Left renal pelvis (tissue), 4 donors: Measurements from ENCODE around the gene SDK2. TPM values are rescaled to one million over a fixed set of nuclear protein-coding genes. Genes with fewer than 3 reads are reported as not detected.
A peak's percentile ranks its signal among the peaks of the same experiment; 100 is the strongest.

Source experiments
- DNase-seq, 4 donors: peaks; one replicate each; pipeline ENCODE4 v3.0.0-alpha.2; 2013; ENCODE audit warnings: low read depth in 4 of 4, low spot score in 3 of 4
- polyA plus RNA-seq, 4 donors: library from polyadenylated mRNA; unstranded; fragments of 120-200 nt; gene quantifications; one replicate each; pipeline ENCODE4 v1.2.1, GENCODE V29; 2013; ENCODE audit not compliant: insufficient read length in 4 of 4

Gene SDK2
- polyA plus RNA-seq, 4 donors = 6.8 to 9.6 (median 9.3) TPM

DNA sequence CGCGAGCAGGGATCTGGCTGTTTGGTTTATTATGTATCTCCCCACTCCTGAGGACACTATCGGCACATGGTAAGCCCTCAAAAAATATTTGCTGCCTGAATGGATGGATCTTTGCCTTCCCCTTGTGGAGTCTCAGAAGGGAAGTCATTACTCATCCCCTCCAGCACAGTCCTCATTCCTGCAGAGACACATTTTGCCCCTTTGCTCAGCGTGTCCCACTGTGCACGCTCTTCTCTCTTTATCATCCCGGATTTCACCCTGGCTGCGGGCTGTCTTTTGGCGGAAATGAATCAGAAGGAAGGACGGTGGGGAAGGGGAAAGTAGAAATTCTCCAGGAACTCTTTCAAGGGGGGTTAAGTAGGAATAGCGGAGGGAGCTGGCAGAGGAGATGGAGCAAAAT, 207.3 kb downstream of the SDK2 start:
- DNase-seq = no peak

DNA sequence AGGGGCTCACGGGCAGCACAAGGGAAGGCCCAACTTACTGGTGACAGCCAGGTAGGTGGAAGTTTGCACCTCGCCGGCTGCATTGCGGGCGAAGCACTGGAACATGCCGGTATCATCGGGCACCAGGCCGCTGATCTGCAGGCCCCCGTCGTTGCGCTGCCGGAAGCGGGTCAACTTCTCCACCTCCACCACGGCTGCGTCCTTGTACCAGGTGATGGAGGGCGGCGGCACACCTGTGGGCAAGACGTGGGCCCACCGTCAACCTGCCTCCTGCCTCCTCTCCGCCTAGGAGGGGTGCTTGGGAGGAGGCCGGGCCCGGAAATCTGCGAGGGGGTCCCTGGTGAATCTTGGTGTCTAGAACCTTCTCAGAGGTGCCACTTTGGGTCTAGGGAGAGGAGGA, 208.8 kb downstream of the SDK2 start:
- DNase-seq = no peak

DNA sequence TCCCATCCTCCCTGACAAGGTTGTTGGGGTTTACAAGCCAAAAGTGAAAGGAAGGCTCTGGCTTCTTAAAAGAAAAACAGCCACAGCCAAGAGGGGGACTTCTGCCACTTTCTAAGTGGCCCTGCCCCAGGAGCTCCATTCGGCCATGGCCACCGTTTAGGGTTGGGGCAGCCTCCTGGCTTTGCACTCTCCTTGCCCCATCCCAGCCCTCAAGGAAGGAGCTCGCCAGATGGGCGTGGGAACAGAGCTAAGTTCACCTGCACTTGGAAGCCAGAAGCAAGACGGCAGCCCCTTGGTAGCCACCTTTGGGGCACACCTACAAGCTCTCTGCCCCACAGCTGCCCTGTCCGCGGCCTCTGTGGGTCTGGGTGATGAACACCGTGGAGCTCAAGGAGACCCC, 210.1 kb downstream of the SDK2 start:
- DNase-seq = no peak

DNA sequence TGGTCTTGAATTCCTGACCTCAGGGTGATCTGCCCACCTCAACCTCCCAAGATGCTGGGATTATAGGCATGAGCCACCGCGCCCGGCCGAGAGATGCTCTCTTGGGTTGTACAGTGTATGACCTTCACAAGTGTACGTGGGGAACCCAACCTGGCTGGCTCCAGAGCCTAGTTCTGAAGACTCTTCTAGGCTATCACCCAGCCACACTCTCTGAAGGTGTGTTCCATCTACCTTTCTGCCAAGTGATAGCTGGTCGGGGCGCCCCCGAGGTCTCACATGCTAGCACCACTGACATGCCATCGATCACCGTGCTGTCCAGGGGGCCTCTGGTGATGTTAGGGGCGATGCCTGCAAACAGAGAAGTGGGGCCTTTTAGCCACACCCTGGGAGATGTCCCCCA, 210.7 kb downstream of the SDK2 start:
- DNase-seq = no peak

DNA sequence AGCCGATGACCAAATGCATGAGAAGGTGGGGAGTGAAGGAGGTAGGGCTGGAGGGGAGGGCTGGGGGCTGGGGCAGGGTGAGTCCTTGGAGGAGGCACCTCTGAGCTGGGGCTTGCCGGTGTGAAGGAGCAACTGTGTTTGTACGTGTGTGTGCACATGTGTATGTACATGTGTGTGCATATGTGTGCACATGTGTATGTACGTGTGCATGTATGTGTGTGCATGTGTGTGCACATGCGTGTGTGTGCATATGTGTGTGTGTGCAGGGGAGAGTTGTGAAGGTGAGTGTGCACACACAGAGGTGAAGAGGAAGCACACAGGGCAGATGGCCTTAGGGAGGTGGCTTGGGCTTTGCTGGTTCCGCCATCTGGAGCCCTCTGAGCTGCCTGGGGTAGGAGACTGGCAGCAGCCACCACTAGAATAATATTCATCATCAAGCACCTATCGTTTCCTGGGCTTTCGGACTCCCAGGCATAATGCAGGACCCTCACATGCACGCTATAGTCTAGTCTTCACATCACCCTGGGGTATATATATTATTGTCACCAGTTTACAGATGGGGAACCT, 211.5 kb downstream of the SDK2 start:
- no peak for DNase-seq

DNA sequence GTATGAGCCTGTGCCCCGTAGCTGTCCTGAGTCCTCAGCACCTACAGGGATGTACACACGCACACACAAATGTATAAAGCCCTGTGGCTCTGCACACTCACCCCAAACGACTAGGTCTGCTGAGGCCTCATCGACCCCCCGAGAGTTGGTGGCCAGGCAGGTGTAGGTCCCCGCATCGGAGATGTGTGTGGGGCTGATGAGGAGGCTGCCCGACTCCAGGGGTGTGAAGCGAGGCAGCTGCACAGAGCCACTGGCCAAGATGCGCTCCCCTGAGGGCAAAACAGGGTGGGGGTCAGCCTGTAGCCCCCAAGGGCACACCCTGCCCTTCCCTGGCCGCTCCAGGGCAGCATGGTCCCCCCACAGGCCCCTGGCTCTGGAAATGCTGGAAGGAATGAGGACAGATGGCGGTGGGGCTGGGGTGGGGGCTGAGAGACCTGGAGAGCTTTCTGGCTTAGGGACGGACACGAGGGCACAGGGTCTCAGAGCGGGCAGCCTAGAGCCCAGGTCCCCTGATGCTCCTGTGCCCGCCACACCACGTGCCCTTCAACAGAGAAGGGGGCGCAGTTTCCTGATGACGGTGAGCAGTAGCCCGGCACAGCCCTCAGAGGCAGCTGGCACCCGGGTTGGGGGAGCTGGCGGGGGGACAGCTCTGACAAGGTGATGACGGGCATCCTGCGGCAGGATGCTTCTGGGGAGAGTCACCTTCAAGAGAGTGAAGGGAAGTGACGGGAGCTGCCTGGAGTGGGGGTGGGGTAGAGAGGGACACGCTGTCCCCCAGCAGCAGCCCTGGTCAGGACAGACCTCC, 212.6 kb downstream of the SDK2 start:
- DNase-seq = no peak

DNA sequence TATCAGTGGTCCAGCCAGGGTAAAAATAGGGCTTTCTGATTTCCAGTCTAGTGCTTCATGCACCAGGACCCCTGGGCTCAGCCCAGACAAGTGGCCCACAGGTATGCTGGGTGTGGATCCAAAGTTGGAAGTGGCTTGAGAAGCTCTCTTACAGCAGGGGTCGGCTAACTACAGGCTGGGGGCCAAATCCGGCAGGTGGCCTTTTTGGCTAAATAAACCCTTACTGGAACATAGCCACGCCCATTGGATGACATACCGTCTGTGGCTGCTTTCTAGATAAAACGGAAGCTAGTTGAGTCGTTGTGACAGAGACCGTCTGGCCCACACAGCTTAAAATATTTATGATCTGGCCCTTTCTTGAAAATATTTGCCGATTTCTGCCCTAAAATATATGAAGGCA, 213.4 kb downstream of the SDK2 start:
- no peak for DNase-seq

DNA sequence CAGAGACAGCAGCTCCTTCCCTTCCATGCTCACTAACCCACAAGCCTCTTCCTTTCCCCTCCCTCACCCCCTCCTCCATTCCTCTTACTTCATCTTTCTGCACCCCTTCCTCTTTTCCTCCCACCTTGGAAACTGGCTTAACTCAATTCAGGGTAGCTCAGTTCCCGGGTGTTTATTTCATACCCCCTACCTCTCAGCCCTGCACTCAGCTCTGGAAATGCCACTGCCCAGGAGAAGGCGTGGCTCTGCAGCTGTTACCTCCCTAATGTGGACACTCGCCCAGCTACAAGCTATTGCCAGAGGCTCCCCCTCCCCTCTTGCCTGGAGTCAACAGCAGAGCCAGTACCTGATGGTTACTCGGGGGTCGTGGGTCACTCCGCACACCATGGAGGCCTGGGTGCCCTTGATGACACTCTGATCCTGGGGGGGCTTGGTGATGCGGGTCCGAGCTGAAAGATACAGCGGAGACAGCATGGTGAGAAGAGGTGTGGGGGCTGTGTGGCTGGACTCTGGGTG, 214.0 kb downstream of the SDK2 start:
- DNase-seq = no peak

DNA sequence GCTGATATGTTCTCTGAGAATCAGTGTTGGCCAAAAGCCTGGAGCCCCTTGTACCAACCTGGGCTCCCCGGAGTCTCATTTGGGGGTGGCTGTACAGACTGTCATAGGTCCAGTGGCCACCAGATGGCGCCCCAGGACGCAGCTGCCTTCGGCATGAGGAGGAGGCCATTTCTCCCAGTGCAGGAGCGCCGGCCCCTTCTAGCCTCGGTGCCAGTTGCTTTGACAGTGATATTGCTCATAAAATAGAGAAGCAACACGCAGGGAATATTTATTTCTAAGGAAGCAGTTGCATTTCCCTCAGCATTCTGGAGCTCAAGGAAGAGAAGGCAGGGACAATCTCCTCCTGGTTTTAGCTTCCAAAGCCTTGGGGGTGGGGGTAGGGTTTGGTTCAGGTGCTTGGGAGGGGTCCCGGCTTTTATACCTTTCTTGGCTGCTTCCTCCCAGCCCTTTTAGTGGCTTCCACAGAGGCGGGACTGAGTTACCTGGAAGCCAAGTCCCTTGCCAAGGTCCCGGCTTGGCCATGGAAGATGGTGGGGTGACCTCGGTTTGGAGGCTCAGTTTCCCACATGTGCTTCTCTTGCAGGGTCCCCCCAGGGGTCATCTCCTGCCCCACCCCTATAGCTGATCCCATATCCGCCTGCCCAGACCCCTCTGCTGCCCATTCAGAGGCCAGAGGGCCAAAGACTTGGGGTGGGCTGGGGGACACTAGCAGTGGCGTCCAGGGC, 214.6 kb downstream of the SDK2 start:
- peak in 3 of 4 donors; percentile 66 to 71 (median 68) for DNase-seq

DNA sequence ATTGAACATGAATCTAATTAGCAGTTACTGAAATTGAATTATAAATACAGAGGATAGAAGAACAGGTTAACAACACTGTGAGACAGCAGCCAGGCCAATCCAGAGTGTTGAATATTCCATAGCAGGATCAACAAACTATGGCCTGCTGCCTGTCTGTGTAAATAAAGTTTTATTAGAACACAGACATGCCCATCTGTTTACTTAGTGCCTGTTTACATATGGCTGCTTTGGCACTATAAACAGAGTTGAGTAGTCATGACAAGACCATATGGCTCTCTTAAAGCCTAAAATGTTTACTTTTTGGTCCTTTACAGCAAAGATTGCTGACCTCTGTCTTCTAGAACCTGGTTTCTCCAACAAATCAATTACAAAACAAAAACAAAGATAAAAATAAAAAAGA, 217.0 kb downstream of the SDK2 start:
- DNase-seq = no peak

DNA sequence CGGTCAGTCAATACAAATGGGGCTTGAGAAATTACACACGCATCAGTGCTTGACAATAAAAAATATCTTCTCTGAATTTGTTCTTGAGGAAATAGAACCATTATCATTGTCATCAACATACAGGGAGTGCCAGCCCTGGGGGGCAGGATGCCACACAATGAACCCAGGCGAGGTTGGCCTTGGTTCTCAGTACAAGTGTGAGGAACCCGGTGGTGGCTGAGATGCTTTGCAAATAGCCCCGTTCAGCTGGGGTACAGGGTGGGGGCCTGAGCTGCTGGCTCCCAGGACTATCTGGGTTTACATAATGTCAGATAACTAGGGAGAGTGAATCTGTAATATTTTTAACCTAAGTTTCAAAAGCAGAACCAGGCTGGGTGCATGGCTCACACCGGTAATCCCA, 219.7 kb downstream of the SDK2 start:
- no peak for DNase-seq

DNA sequence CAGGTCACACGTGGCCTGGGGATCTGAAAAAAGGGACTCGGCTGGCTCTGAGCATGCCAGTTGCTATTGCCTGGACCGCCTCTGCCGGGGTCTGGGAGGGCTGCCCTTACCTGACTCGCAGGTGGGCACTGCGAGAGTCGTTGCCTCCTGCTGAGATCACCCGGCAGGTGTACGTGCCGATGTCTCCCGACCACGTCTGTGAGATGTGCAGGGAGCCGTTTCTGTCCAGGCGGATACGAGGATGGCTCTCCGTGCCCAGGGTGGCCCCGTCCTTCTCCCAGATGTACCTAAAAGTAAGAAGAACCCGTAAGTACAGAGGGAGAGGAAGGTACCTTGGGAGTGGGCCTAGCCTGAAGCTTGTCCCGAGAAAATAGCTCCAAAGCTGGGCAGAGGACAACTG, 220.4 kb downstream of the SDK2 start:
- DNase-seq = no peak

DNA sequence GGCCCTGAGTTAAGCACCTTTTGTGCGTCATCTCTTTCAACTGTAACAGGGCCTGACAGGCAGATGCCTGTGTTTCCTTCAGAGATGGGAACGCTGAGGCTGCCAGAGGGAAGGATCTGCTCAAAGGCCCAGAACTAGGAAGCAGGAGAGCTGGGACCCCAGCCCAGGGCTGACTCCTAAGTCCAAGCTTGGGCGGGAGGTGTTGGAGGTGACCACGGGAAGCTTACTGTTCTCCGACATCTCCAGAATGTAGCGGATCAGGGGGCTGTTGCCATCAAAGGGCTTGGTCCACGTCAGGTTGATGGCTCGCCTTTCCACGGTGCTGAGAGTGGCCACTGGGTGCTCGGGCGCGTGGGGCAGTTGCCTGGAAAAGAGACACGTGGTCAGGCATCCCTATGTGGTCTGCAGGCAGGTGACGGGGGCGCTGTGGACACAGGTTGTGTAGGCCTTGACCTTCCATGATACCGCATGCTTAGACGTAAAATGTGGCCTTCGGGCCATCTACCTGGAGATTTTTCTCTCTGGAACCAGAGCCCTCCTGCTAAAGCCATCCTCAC, 221.0 kb downstream of the SDK2 start:
- DNase-seq = no peak

DNA sequence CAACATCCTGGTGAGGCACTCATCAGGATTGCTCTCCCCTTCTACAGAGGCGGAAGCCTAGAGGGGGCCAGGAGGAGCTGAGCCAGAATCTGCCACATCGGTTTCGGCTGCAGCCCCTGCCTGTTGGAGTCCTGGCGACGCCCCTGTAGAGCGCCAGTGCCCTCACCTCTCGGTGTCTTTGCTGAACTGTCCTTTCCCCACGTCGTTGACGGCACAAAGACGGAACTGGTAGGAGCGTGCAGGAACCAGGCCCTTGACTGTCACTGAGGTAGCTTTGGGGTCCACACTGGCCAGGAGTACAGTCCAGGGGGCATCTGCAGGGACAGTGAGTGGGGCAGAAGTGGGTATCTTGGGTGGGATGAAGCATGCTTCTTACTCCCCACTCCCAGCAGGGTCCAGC, 222.1 kb downstream of the SDK2 start:
- DNase-seq = no peak

DNA sequence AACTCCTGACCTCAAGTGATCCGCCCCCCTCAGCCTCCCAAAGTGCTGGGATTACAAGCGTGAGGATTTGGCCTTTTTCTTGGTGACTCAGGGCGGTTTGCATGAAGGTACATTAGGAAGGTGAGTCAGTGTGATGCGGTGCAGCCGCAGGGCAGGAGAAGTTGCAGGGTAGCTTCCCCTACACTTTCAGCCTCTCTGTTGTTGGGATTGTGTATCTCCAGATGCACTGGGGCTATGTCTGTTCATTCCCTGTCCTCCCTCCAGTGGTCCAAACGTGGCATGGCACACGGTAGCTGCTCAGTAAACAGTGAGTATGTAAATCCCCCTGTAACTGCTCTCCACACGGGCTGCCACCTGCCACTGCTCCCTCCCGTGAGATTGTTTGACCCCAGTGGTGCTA, 223.3 kb downstream of the SDK2 start:
- DNase-seq = no peak

DNA sequence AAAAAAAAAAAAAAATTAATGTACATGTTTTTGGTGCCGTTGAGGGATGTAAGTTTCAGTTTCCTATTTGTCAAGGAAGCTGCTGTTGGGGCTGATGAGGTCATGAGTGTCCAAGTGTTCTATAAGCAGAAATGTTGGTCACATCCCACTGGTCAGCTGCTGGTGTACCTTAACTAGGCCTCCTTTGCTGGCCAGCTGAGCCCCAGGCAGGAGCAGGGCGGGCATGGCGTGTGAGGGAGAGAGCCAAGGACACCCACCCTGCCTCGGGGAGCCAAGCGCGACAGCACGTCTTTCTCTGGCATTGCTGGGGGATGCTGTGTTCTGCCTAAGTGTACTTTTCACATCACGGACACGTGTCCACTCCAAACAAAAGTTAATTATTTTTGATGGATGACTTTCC, 224.4 kb downstream of the SDK2 start:
- DNase-seq = peak in 2 of 4 donors; percentile 39 to 46

DNA sequence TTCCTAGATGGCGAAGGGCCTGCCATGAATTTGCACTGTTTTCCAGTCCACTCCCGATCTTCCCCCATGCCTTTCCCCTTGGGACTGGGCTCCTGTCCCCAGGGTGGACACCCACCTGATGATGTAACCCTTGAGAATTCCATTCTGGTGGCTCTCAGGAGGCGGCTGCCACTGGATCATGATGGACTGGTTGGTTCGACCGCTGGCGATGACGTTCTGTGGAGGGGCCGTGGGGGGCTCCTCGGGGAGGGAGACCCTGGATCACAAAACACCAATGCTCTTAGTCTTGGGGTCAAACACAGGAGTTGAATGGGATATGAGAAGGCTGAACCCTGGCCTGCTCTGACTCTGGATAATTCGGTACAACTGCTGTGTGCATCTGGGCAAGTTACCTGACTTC, 225.2 kb downstream of the SDK2 start:
- DNase-seq = no peak

DNA sequence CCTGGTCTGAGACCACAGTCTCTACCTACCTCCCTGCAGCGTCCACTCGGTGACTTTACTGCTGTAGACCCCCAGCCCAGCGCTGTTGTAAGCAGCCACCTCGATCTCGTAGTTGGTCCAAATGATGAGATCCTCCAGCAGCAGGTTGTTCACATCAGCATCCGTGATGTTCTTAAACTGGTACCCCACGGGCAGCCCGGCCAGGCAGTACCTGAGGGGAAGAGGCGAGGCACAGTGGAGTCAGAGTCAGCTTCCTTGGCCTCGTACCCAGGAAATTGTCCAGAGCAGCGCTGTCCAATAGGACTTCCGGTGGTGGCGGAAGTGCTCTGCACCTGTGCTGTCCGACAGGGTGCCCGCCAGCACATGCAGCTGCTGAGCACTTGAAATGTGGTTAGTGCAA, 228.5 kb downstream of the SDK2 start:
- no peak for DNase-seq

DNA sequence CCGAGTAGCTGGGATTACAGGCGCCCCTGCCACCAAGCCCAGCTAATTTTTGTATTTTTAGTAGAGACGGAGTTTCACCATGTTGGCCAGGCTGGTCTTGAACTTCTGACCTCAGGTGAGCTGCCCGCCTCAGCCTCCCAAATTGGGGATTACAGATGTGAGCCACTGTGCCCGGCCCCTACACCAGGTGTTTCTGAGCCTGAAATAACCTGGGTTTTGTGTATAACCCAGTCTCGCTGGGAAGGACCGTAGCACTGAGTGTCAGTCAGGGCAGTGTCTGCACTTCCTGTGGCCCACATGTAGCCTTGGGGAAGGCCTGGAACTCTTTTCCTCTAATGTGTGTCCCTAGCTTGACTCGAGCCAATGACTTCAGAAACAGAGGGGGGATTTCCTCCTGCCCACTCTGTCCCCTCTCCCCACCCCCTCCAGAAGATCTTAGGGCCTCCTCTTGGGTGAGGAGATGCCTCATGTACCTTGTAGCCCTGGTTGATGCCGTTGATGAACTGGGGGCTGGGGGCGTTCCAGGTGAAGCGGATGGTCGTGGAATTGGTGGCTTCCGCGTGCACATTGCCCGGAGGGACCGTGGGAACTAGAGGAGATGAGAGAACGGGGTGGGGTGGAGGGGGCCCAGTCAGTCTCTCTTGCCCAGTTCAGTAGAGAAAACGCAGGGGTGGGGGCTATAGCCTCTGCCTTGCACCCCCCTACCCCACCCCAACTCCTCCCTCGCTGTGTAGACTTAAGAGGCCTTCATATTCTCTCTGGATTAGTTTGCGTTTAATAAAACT, 229.9 kb downstream of the SDK2 start:
- no peak for DNase-seq

DNA sequence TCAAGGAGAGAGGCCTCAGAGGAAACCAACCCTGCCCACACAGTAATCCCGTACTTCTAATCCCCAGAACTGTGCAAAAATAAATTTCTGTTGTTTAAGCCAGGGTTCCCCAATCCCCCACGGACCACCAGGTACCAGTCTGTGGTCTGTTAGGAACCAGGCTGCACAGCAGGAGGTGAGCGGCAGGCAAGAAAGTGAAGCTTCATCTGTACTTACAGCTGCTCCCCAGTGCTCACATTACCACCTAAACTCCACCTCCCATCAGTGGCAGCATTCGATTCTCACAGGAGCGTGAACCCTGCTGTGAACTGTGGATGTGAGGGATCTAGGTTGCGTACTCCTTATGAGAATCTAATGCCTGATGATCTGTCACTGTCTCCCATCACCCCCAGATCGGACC, 231.3 kb downstream of the SDK2 start:
- no peak for DNase-seq

DNA sequence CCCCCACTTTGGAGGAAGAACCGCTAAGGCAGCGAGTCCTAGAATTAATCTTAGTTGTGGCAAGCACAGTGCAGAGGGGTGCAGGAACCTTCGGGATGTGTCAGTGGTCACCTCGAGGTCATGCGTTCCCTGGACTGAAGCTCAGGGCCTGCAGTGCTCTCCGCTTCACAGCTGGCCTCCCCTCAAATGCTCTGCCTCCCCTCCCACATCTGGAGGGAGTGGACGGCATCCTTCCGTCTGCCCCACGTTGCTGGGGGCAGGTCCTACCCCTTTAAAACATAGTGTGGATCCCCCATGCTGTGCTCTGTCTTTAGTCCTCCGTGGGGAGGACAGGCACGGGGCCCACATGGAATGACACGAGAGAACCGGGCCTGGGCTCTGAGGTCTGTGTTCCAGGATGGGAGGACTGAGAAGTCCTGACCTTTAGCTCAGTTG, 232.9 kb downstream of the SDK2 start:
- no peak for DNase-seq
